Measurements from ENCODE around the gene WNT3. TPM values are rescaled to one million over a fixed set of nuclear protein-coding genes. Genes with fewer than 3 reads are reported as not detected.
A peak's percentile ranks its signal among the peaks of the same experiment; 100 is the strongest.

The WNT3 gene
- total and polyA plus RNA-seq, 9 donors: 1.9 to 8.9 (median 2.8) TPM

- Histone ChIP-seq H3K36me3 (ENCODE audit: control insufficient read depth, insufficient read depth, low read length) (no peaks in the 10 kb centered on the region), H3K27ac (ENCODE audit: low read length) (no peak overlapping the region), H3K4me1 (ENCODE audit: control insufficient read depth, insufficient read depth, low read length) (peaks cover 18% of the 10 kb centered on the region), H3K4me3 (ENCODE audit: low read length) (no peak overlapping the region), H3K27me3 (ENCODE audit: control insufficient read depth, insufficient read depth, low read length) (peaks cover 78% of the 10 kb centered on the region), H3K9me3 (replicated peaks; ENCODE audit: control insufficient read depth, low read depth, low read length) (peaks cover 2% of the 10 kb centered on the region)
- 19% methylated on average over 28 of the region's 35 CpGs for WGBS (ENCODE audit: insufficient coverage)
- no peak for DNase-seq
Observed at GRCh38 chr17:46822388-46822921, 4.0 kb upstream of the WNT3 start.

GRCh38 chr17:46821482-46822387 lies 3.2 kb upstream of the WNT3 start:
- H3K36me3 ChIP-seq (ENCODE audit: control insufficient read depth, insufficient read depth, low read length): no peaks in the 10 kb centered on the region
- 7% methylated on average over 29 of the region's 31 CpGs for WGBS (ENCODE audit: insufficient coverage)
- no peaks in the 10 kb centered on the region for H3K9me3 ChIP-seq (replicated peaks; ENCODE audit: control insufficient read depth, low read depth, low read length)
- no peak for DNase-seq
- peaks cover 83% of the 10 kb centered on the region for H3K27me3 ChIP-seq (ENCODE audit: control insufficient read depth, insufficient read depth, low read length)
- no peak overlapping the region for H3K27ac ChIP-seq (ENCODE audit: low read length)
- H3K4me1 ChIP-seq (ENCODE audit: control insufficient read depth, insufficient read depth, low read length): peaks cover 18% of the 10 kb centered on the region
- H3K4me3 ChIP-seq (ENCODE audit: low read length): no peak overlapping the region

DNA sequence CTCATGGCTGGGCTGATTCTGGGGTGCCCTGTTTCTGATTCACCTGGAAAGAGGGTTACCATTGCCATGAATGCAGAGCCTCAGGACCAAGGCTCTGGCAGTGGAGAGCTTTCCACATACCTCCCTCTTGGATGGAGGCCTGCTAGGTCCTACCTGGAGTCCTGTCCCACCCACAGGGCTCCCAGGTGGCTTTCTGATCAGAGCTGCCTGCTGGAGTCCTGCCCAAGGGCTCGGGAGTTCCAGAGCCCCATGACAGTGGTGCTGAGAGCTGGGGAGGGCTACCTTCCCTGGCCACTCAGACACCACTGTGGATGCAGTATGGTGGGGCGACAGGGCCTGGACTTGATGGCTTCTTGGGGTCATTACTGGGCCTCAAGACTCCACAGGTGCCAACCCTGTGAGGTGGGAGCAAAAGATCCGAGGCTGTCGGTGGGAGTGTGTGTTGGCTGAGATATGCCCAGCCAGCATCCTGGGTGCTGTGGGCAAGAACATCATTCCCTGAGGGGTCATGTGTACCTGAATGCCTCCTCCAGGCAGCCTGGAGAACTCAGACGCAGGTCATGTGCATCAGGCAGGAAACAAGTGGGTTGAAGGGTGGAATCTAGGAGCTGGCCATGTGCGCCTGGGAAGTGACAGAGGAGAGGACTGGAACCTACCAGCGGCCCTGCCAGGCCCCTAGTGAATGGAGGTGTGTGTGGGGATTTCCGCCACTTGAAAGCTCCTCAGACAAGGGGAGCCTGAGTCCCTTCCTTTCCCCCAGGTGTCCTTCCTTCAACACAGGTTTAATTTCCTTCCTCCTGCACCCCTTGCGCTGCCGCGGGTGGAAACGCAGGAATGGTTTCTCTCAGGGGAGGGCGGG lies 2.3 kb upstream of the WNT3 start:
- DNase-seq: no peak
- peaks cover 18% of the 10 kb centered on the region for H3K4me1 ChIP-seq (ENCODE audit: control insufficient read depth, insufficient read depth, low read length)

GRCh38 chr17:46819906-46820351 lies 1.4 kb upstream of the WNT3 start:
- 2% methylated on average over 12 of the region's 24 CpGs for WGBS (ENCODE audit: insufficient coverage)
- no peak overlapping the region for H3K4me3 ChIP-seq (ENCODE audit: low read length)

More for the DNA sequence above, 2.3 kb upstream of the WNT3 start:
- H3K27me3 ChIP-seq (ENCODE audit: control insufficient read depth, insufficient read depth, low read length): peaks cover 92% of the 10 kb centered on the region
- no peaks in the 10 kb centered on the region for H3K36me3 ChIP-seq (ENCODE audit: control insufficient read depth, insufficient read depth, low read length)
- H3K4me3 ChIP-seq (ENCODE audit: low read length): no peak overlapping the region
- H3K9me3 ChIP-seq (replicated peaks; ENCODE audit: control insufficient read depth, low read depth, low read length): no peaks in the 10 kb centered on the region
- no peak overlapping the region for H3K27ac ChIP-seq (ENCODE audit: low read length)
- 25% methylated on average over 5 of the region's 13 CpGs for WGBS (ENCODE audit: insufficient coverage)

DNA sequence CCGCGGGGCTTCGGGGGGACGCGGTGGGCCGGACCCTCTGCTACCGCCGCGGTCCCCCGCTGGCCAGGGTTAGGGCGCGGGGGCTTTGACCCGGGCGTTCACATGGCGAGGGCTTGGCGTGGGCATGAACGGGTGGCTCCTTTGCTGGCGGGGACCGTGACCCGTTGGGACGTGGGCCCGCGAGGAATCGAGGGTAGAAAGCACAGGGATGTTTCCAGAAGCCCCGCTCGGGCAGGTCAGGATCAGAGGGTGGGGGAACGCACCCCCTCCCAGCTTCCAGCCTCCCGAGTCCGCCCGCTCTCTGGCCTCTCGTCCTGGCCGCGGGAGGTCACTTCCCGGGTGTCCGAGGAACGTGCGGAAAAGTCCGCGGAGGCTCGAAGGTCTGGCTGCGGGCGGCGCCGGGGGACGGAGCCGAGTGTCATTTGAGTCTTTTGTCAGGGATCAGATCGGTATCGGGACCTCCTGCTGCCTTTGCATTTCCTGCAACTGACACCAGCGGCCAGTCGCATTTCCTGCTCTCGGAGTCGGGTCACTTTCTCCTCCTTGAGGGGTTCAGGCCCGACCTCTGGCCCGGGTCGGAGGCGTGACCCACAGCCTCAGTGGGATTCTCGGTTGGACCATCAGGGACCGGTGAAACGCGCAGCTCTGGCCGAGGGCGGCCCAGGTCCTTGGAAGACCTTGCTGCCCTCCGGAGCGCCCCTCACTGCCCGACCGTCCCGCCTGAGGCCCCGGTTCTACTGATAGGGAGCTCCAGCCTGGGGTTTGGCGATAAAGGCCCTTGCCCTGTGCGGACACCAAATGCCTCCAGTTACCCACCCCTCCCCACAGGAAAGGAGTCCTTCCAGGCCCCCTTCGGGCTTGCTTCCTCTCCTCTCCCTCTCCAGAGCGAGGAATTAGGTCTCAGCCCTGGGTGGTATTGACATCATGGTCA lies 702 bp upstream of the WNT3 start:
- Histone ChIP-seq H3K9me3 (replicated peaks; ENCODE audit: control insufficient read depth, low read depth, low read length) (no peaks in the 10 kb centered on the region), H3K27ac (ENCODE audit: low read length) (no peak overlapping the region), H3K4me3 (ENCODE audit: low read length) (no peak overlapping the region), H3K27me3 (ENCODE audit: control insufficient read depth, insufficient read depth, low read length) (peaks cover 98% of the 10 kb centered on the region), H3K36me3 (ENCODE audit: control insufficient read depth, insufficient read depth, low read length) (no peaks in the 10 kb centered on the region), H3K4me1 (ENCODE audit: control insufficient read depth, insufficient read depth, low read length) (peaks cover 18% of the 10 kb centered on the region)
- DNase-seq: peak; percentile 13
- WGBS (ENCODE audit: insufficient coverage): 2% methylated on average over 68 of the region's 72 CpGs

More at GRCh38 chr17:46819906-46820351, 1.4 kb upstream of the WNT3 start:
- Histone ChIP-seq H3K4me1 (ENCODE audit: control insufficient read depth, insufficient read depth, low read length) (peaks cover 18% of the 10 kb centered on the region), H3K27me3 (ENCODE audit: control insufficient read depth, insufficient read depth, low read length) (peaks cover 98% of the 10 kb centered on the region), H3K27ac (ENCODE audit: low read length) (no peak overlapping the region), H3K9me3 (replicated peaks; ENCODE audit: control insufficient read depth, low read depth, low read length) (no peaks in the 10 kb centered on the region), H3K36me3 (ENCODE audit: control insufficient read depth, insufficient read depth, low read length) (no peaks in the 10 kb centered on the region)
- DNase-seq: no peak

GRCh38 chr17:46817901-46818209 lies 637 bp downstream of the WNT3 start:
- WGBS (ENCODE audit: insufficient coverage): 11% methylated on average over 2 of the region's 5 CpGs
- Histone ChIP-seq H3K36me3 (ENCODE audit: control insufficient read depth, insufficient read depth, low read length) (no peaks in the 10 kb centered on the region), H3K4me1 (ENCODE audit: control insufficient read depth, insufficient read depth, low read length) (peaks cover 18% of the 10 kb centered on the region), H3K4me3 (ENCODE audit: low read length) (no peak overlapping the region), H3K9me3 (replicated peaks; ENCODE audit: control insufficient read depth, low read depth, low read length) (no peaks in the 10 kb centered on the region), H3K27ac (ENCODE audit: low read length) (no peak overlapping the region), H3K27me3 (ENCODE audit: control insufficient read depth, insufficient read depth, low read length) (peaks cover 100% of the 10 kb centered on the region)
- DNase-seq: no peak

DNA sequence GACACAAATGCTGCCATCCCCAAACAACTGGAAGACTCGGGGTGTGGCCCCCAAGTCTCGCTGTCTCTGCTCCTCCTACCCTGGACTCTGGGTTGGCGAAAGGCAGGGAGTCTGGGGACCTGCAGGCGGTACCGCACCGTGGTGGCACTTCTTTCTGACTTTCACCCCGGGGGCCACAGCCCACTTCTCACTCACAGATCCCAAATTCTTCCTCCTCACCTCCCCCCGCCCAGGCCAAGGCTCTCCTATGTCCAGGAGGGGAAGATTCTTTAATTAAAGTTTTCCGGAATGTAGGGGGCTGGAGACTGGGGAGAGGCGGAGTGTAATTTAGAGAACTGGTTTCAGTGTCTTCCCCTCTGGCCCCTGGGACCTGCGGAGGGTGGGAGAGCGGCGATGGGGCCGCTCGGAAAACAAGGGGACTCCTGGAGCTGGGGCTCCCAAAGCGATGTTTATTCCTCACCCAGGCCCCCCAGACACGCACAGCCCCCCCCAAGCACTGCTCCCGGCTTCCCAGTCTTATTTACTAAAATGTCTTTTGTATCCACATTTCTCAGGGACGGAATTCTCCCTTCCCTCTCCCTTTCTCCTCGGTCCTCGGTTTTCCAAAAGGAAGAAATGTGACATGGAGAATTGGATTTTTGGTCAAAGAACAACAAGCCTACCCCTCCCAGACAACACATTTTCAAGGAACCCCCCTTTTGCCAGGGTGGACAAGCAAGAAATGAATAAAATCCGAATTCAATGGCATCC lies 1.2 kb downstream of the WNT3 start:
- H3K27me3 ChIP-seq (ENCODE audit: control insufficient read depth, insufficient read depth, low read length): peaks cover 100% of the 10 kb centered on the region
- H3K36me3 ChIP-seq (ENCODE audit: control insufficient read depth, insufficient read depth, low read length): no peaks in the 10 kb centered on the region
- no peak overlapping the region for H3K27ac ChIP-seq (ENCODE audit: low read length)
- H3K4me1 ChIP-seq (ENCODE audit: control insufficient read depth, insufficient read depth, low read length): peaks cover 18% of the 10 kb centered on the region
- WGBS (ENCODE audit: insufficient coverage): 4% methylated on average over 5 of the region's 22 CpGs
- no peaks in the 10 kb centered on the region for H3K9me3 ChIP-seq (replicated peaks; ENCODE audit: control insufficient read depth, low read depth, low read length)
- no peak overlapping the region for H3K4me3 ChIP-seq (ENCODE audit: low read length)
- no peak for DNase-seq

- Histone ChIP-seq H3K36me3 (ENCODE audit: control insufficient read depth, insufficient read depth, low read length) (no peaks in the 10 kb centered on the region), H3K9me3 (replicated peaks; ENCODE audit: control insufficient read depth, low read depth, low read length) (no peaks in the 10 kb centered on the region), H3K4me3 (ENCODE audit: low read length) (no peak overlapping the region), H3K27ac (ENCODE audit: low read length) (no peak overlapping the region), H3K4me1 (ENCODE audit: control insufficient read depth, insufficient read depth, low read length) (peaks cover 18% of the 10 kb centered on the region), H3K27me3 (ENCODE audit: control insufficient read depth, insufficient read depth, low read length) (peaks cover 93% of the 10 kb centered on the region)
- DNase-seq: no peak
- WGBS (ENCODE audit: insufficient coverage): 72% methylated on average over 12 of the region's 12 CpGs
Observed at GRCh38 chr17:46815474-46816353, 2.8 kb downstream of the WNT3 start.

All from muscle of leg (tissue), 11 donors.